PFSK-1 (cell line): ENCODE measurements around the gene KAT7.

Experiments used
- FOXP2 ChIP-seq: optimal IDR thresholded peaks from 2 replicates; pipeline ENCODE3; 2011; ENCODE audit warnings: borderline replicate concordance, control low read depth, inconsistent platforms; ENCODE audit not compliant: insufficient read depth; ENCODE audit errors: extremely low read length, extremely low read depth
- POLR2AphosphoS5 ChIP-seq: IDR thresholded peaks from 2 replicates; pipeline ENCODE4 v1.6.1; 2012; ENCODE audit warnings: low read depth, mild to moderate bottlenecking, control low read depth, low read length, moderate library complexity
- SIN3A ChIP-seq: IDR thresholded peaks from 2 replicates; pipeline ENCODE4 v1.6.1; 2012; ENCODE audit warnings: mild to moderate bottlenecking, low read length, moderate library complexity, borderline replicate concordance; ENCODE audit not compliant: insufficient read depth
- TAF1 ChIP-seq: IDR thresholded peaks from 2 replicates; pipeline ENCODE4 v1.6.1; 2012; ENCODE audit warnings: low read length, control low read depth, borderline replicate concordance; ENCODE audit not compliant: insufficient read depth
- TF ChIP-seq, protein P1 (sequence below), 2 experiments: IDR thresholded peaks; 2 replicates each; pipeline versions ENCODE4 v1.6.1 to v1.8.0; 2011 to 2012; ENCODE audit warnings: low read depth in 2 of 2, low read length in 2 of 2, control low read depth in 1 of 2, inconsistent platforms in 1 of 2, mild to moderate bottlenecking in 1 of 2, moderate library complexity in 1 of 2; ENCODE audit not compliant: insufficient read depth in 1 of 2

The KAT7 gene

DNA sequence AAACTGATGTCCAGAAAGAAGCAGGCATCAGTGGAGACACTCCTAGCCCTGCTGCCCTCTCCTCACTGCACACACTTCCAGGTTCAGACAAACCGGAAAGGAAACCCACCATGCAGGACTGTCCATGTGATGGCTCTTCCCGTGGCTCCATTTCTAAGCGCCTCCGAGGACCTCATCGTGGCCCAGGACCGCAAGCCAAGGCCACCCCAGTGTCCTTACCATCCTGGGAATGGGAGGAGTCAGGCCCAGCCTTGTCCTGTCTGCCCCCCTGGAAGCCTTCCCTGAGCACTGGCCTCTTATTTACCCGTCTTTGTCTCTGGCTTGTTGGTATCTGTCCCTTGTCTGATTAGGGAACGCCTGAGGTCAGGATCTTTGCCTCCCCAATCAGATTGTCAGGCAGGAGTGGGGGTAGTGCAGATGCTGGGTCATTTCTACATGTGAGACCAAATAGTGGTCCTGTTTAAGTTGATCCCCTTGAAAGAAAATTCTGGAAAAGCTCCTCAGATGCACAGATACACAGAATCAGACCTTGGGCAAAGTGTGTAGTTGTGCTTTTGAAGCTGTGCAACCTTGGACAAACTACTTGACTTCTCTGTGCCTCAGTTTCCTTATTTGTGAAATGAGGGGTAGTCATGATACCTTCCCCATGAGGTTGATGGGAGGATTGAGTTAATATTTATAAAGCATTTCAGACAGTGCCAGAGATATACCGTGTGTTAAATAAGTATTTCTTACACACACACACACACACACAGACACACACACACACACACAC lies 58.6 kb downstream of the KAT7 start:
- TF ChIP-seq FOXP2 (no peak), TAF1 (no peak), POLR2AphosphoS5 (no peak), SIN3A (no peak)
- TF ChIP-seq, protein P1, sequence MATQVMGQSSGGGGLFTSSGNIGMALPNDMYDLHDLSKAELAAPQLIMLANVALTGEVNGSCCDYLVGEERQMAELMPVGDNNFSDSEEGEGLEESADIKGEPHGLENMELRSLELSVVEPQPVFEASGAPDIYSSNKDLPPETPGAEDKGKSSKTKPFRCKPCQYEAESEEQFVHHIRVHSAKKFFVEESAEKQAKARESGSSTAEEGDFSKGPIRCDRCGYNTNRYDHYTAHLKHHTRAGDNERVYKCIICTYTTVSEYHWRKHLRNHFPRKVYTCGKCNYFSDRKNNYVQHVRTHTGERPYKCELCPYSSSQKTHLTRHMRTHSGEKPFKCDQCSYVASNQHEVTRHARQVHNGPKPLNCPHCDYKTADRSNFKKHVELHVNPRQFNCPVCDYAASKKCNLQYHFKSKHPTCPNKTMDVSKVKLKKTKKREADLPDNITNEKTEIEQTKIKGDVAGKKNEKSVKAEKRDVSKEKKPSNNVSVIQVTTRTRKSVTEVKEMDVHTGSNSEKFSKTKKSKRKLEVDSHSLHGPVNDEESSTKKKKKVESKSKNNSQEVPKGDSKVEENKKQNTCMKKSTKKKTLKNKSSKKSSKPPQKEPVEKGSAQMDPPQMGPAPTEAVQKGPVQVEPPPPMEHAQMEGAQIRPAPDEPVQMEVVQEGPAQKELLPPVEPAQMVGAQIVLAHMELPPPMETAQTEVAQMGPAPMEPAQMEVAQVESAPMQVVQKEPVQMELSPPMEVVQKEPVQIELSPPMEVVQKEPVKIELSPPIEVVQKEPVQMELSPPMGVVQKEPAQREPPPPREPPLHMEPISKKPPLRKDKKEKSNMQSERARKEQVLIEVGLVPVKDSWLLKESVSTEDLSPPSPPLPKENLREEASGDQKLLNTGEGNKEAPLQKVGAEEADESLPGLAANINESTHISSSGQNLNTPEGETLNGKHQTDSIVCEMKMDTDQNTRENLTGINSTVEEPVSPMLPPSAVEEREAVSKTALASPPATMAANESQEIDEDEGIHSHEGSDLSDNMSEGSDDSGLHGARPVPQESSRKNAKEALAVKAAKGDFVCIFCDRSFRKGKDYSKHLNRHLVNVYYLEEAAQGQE (IDR thresholded peaks at IDR 0.05; ENCODE audit: insufficient read depth in 1 of 2, low read depth in 2 of 2, low read length in 2 of 2), result no peak

DNA sequence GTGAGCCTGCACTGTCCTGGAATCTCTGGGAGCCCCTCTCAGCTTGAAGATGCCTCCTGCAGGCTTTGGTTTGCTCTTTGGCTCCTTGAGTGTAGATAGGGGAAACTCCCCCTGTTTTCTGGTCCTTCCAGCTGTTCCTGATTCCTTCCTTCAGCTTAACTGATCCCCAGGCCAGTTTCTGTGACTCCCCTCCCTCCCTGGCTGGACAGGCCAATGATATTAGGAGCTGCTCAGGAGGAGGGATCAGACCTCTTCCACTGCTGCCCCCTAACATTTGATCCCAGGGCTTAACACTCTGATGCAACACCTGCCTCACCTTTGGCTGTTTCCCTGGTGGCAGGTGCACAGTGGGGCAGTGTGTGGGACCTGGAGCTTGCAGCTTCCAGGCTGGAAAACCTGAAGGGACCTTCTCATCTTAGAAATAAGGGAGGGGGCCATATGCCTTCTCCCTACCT lies 59.6 kb downstream of the KAT7 start, which contains the start of gene TAC4:
TSS of gene TAC4 (minus strand) at position 51 of the 455 bp plus-strand sequence. CDS start 52 bp downstream, outside the sequence.
- no peak for TF ChIP-seq FOXP2
- TF ChIP-seq SIN3A, result no peak
- TF ChIP-seq, protein P1 (IDR thresholded peaks at IDR 0.05; ENCODE audit: insufficient read depth in 1 of 2, low read depth in 2 of 2, low read length in 2 of 2), result no peak
- no peak for TF ChIP-seq TAF1
- TF ChIP-seq POLR2AphosphoS5, result no peak

GRCh38 chr17:49848739-49849138 lies 60.3 kb downstream of the KAT7 start:
- TF ChIP-seq TAF1 (no peak), SIN3A (no peak), POLR2AphosphoS5 (no peak), FOXP2 (no peak)
- TF ChIP-seq, protein P1 (IDR thresholded peaks at IDR 0.05; ENCODE audit: insufficient read depth in 1 of 2, low read depth in 2 of 2, low read length in 2 of 2), result no peak

- TF ChIP-seq, protein P1 (IDR thresholded peaks at IDR 0.05; ENCODE audit: insufficient read depth in 1 of 2, low read depth in 2 of 2, low read length in 2 of 2), result no peak
- TF ChIP-seq TAF1 (no peak), POLR2AphosphoS5 (no peak), FOXP2 (no peak), SIN3A (no peak)
Measured at GRCh38 chr17:49850218-49850610, 61.7 kb downstream of the KAT7 start.
